GM18507 (cell line): ENCODE results near the gene RBP3.

ENCODE experiments used
- DNase-seq: peaks from one replicate; pipeline ENCODE4 v3.0.0; 2011; ENCODE audit warnings: low read depth; ENCODE audit not compliant: insufficient read length; ENCODE audit errors: extremely low spot score
- FAIRE-seq: peaks from 2 replicates; lab custom pipeline; 2011; peaks lifted over from hg19 to GRCh38; lab: Jason Lieb, UNC

Gene RBP3

GRCh38 chr10:47348138-47348651, at the start of gene RBP3:
TSS of gene RBP3 (plus strand) at chr10:47348363. CDS start at chr10:47348485, 122 bp downstream.
- FAIRE-seq, result no peak
- no peak for DNase-seq

GRCh38 chr10:47298715-47299114, 49.4 kb upstream of the RBP3 start:
- DNase-seq, result no peak
- FAIRE-seq, result no peak

GRCh38 chr10:47299611-47300428, 48.3 kb upstream of the RBP3 start, which contains the start of gene GDF10:
TSS of gene GDF10 (plus strand) at chr10:47300197. CDS start at chr10:47300652, 455 bp downstream.
- no peak for DNase-seq
- FAIRE-seq, result no peak

- FAIRE-seq, result no peak
- no peak for DNase-seq
Measured at GRCh38 chr10:47300429-47300931, 47.7 kb upstream of the RBP3 start.

- no peak for FAIRE-seq
- DNase-seq, result no peak
Measured at GRCh38 chr10:47301833-47302232, 46.3 kb upstream of the RBP3 start.

GRCh38 chr10:47303105-47303504, 45.1 kb upstream of the RBP3 start:
- no peak for DNase-seq
- no peak for FAIRE-seq

- FAIRE-seq, result no peak
- DNase-seq, result no peak
Measured at GRCh38 chr10:47303866-47304265, 44.3 kb upstream of the RBP3 start.

- FAIRE-seq, result no peak
- no peak for DNase-seq
Measured at GRCh38 chr10:47305566-47305965, 42.6 kb upstream of the RBP3 start.

GRCh38 chr10:47306387-47307210, 41.6 kb upstream of the RBP3 start:
- no peak for DNase-seq
- no peak for FAIRE-seq

GRCh38 chr10:47307381-47307780, 40.8 kb upstream of the RBP3 start:
- FAIRE-seq (no peak), DNase-seq (no peak)

GRCh38 chr10:47308775-47309174, 39.4 kb upstream of the RBP3 start:
- no peak for DNase-seq
- no peak for FAIRE-seq

GRCh38 chr10:47309408-47310089, 38.6 kb upstream of the RBP3 start:
- no peak for DNase-seq
- FAIRE-seq, result no peak

- DNase-seq, result no peak
- FAIRE-seq, result no peak
Measured at GRCh38 chr10:47310090-47310505, 38.1 kb upstream of the RBP3 start.

GRCh38 chr10:47311193-47311931, 36.8 kb upstream of the RBP3 start:
- DNase-seq (no peak), FAIRE-seq (no peak)

- FAIRE-seq (no peak), DNase-seq (peak; percentile 60)
Measured at GRCh38 chr10:47311932-47312662, 36.1 kb upstream of the RBP3 start.

GRCh38 chr10:47312663-47312995, 35.5 kb upstream of the RBP3 start:
- no peak for DNase-seq

GRCh38 chr10:47314416-47314970, 33.7 kb upstream of the RBP3 start:
- no peak for FAIRE-seq
- DNase-seq, result no peak

More at GRCh38 chr10:47312663-47312995, 35.5 kb upstream of the RBP3 start:
- no peak for FAIRE-seq

- FAIRE-seq, result no peak
- DNase-seq, result no peak
Measured at GRCh38 chr10:47315421-47315820, 32.7 kb upstream of the RBP3 start.
